WERI-Rb-1 (cell line): ENCODE data around the gene GRIPAP1.

Source experiments
- DNase-seq: peaks from one replicate; pipeline ENCODE4 v3.0.0-alpha.2; 2020
- H3K27ac ChIP-seq: fragments of 250-450 bp; sonication (Bioruptor Pico); 2 replicates; pipeline ENCODE4 v1.5.1; 2020; ENCODE audit warnings: mild to moderate bottlenecking, moderate library complexity
- H3K27me3 ChIP-seq: fragments of 250-450 bp; sonication (Bioruptor Pico); 2 replicates; pipeline ENCODE4 v1.5.1; 2021; ENCODE audit warnings: mild to moderate bottlenecking, low read depth, moderate library complexity; ENCODE audit not compliant: insufficient read depth, severe bottlenecking
- H3K36me3 ChIP-seq: fragments of 250-450 bp; sonication (Bioruptor Pico); 2 replicates; pipeline ENCODE4 v1.5.1; 2020; ENCODE audit warnings: mild to moderate bottlenecking, moderate library complexity
- H3K4me3 ChIP-seq: 2 replicates; pipeline ENCODE4 v1.5.1; 2011; ENCODE audit warnings: low read depth, mild to moderate bottlenecking, control low read depth, low read length
- H3K9me3 ChIP-seq: fragments of 250-450 bp; sonication (Bioruptor Pico); 2 replicates; pipeline ENCODE4 v1.5.1; 2021; ENCODE audit warnings: mild to moderate bottlenecking, moderate library complexity; ENCODE audit not compliant: severe bottlenecking
- TF ChIP-seq, protein P1 (sequence below): IDR thresholded peaks from 2 replicates; pipeline ENCODE4 v1.5.1; 2011; ENCODE audit warnings: low read depth, mild to moderate bottlenecking, control low read depth, inconsistent platforms, low read length

GRIPAP1 gene

GRCh38 chrX:48935301-48935670 is 66.8 kb downstream of the GRIPAP1 start:
- no peak for DNase-seq
- TF ChIP-seq, protein P1, sequence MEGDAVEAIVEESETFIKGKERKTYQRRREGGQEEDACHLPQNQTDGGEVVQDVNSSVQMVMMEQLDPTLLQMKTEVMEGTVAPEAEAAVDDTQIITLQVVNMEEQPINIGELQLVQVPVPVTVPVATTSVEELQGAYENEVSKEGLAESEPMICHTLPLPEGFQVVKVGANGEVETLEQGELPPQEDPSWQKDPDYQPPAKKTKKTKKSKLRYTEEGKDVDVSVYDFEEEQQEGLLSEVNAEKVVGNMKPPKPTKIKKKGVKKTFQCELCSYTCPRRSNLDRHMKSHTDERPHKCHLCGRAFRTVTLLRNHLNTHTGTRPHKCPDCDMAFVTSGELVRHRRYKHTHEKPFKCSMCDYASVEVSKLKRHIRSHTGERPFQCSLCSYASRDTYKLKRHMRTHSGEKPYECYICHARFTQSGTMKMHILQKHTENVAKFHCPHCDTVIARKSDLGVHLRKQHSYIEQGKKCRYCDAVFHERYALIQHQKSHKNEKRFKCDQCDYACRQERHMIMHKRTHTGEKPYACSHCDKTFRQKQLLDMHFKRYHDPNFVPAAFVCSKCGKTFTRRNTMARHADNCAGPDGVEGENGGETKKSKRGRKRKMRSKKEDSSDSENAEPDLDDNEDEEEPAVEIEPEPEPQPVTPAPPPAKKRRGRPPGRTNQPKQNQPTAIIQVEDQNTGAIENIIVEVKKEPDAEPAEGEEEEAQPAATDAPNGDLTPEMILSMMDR = no peak
- Histone ChIP-seq H3K27ac (no peak overlapping the region), H3K36me3 (peaks cover 12% of the 10 kb centered on the region), H3K4me3 (no peak overlapping the region), H3K27me3 (no peaks in the 10 kb centered on the region), H3K9me3 (no peaks in the 10 kb centered on the region)

DNA sequence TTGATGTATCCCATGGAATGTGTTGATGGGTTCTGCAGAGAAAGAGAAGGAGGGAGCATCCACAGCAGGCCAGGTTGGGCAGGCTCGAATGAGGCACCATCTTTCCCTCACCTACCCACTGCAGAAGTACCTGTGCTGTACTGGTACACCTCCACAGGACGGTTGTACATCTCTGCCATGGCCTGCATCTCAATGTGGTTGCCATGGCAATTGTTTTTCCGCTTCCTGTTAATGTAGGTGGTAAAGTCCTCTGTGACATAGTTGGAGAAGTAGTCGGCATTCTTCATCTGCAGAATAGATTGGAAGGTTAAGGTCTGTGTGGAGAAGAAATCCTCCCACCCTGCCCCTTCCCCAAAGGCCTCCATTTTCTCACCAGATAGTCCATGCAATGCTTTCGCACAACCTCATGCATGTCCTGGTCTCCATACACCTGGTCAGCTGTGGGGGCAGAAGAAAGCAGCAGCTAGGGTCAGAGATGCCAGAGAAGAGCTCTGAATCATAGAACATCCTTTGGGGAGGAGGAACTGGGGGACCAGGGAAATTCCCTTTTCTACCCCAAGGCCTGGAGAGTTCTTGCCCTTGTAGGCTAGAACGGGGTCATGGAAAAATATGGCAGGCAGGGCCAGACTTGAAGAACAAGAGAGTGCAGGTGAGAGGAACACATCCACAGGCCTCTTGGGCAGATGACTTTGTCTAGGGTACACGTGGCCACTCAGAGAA is 67.3 kb downstream of the GRIPAP1 start:
- TF ChIP-seq, protein P1 = no peak
- Histone ChIP-seq H3K4me3 (no peak overlapping the region), H3K9me3 (no peaks in the 10 kb centered on the region), H3K27ac (no peak overlapping the region), H3K27me3 (no peaks in the 10 kb centered on the region), H3K36me3 (peaks cover 14% of the 10 kb centered on the region)
- DNase-seq = no peak

GRCh38 chrX:48933757-48934156 is 68.3 kb downstream of the GRIPAP1 start:
- H3K27ac ChIP-seq = no peak overlapping the region
- H3K9me3 ChIP-seq = no peaks in the 10 kb centered on the region
- TF ChIP-seq, protein P1 = no peak
- no peaks in the 10 kb centered on the region for H3K27me3 ChIP-seq
- no peak for DNase-seq
- H3K36me3 ChIP-seq = peaks cover 14% of the 10 kb centered on the region
- no peak overlapping the region for H3K4me3 ChIP-seq

DNA sequence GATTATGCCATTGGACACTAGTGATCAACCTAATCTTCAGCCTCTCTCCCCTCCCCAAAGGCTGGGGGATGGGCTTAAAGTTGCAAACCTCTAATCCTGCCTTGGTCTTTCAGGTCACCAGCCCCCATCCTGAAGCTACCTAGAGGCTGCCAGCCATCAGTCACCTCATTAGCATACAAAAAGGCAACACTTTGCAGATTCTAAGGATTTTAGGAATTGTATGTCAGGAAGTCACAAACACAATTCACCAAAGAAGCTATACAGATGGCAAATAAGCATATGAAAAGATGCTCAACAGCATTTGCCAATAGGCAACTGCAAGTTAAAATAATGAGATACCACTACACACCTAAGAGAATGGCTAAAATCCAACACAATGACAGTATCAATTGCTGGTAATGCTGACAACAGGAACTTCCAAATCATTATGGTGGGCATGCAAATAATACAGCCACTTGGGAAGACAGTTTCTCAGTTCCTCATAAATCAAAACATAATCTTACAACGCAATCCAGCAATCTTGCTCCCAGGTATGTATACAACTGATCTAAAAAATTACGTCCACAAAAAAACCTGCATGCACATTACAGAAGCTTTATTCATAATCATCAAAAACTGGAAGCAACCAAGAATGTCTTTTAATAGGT is 74.2 kb downstream of the GRIPAP1 start:
- peak; percentile 43 for DNase-seq
- Histone ChIP-seq H3K4me3 (no peak overlapping the region), H3K9me3 (no peaks in the 10 kb centered on the region), H3K27me3 (no peaks in the 10 kb centered on the region), H3K36me3 (peaks cover 10% of the 10 kb centered on the region), H3K27ac (peak overlapping the region; percentile 49)
- TF ChIP-seq, protein P1 = no peak

DNA sequence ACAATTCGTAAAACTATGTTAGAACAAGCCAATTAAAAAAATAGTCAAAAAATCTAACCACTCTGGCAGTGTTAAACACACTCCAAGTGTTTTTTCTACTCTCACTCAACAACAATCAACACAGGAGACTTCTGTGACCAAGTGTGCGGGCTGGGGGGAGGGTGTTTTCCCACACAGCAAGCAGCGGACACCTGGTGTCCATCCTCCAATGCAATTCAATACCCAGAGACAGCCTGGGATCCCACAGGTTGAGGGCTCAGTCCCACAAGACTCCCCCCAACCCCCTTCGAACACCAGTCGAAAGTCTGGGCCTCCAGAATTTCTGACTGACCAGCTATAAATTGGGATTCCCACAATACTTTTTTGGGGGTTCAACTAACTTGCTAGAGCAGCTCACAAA is 74.9 kb downstream of the GRIPAP1 start:
- no peaks in the 10 kb centered on the region for H3K9me3 ChIP-seq
- peaks cover 10% of the 10 kb centered on the region for H3K36me3 ChIP-seq
- no peaks in the 10 kb centered on the region for H3K27me3 ChIP-seq
- H3K4me3 ChIP-seq = no peak overlapping the region
- peak; percentile 17 for DNase-seq
- TF ChIP-seq, protein P1 = no peak
- H3K27ac ChIP-seq = peak overlapping the region; percentile 49

GRCh38 chrX:48924270-48924669 is 77.8 kb downstream of the GRIPAP1 start:
- peaks cover 5% of the 10 kb centered on the region for H3K36me3 ChIP-seq
- H3K27me3 ChIP-seq = no peaks in the 10 kb centered on the region
- DNase-seq = no peak
- no peak overlapping the region for H3K27ac ChIP-seq
- H3K4me3 ChIP-seq = no peak overlapping the region
- H3K9me3 ChIP-seq = no peaks in the 10 kb centered on the region
- TF ChIP-seq, protein P1 = no peak
